Activated CD4-positive, alpha-beta T cell treated with anti-CD3 and anti-CD28 coated beads, Interleukin-2, amount 10 ng/mL, durations not matched to agents 24 days and 14 days (primary cell): ENCODE data around the gene NFKBIL1. TPM values are rescaled to one million over a fixed set of nuclear protein-coding genes. Genes with fewer than 3 reads are reported as not detected.
A peak's percentile ranks its signal among the peaks of the same experiment; 100 is the strongest.
"Not testable (repeated sequence)": the region's sequence is repeated elsewhere in the genome, so short reads cannot be mapped to it uniquely, and the experiment has no call there.

ENCODE experiments used
- DNase-seq: peaks from one replicate; pipeline ENCODE4 v3.0.0; 2022
- H3K27ac Mint-ChIP-seq: one replicate; pipeline ENCODE4 v1.8.0; 2022; ENCODE audit warnings: mild to moderate bottlenecking, mixed read lengths
- H3K27me3 Mint-ChIP-seq: one replicate; pipeline ENCODE4 v1.8.0; 2022; ENCODE audit warnings: mixed read lengths
- H3K36me3 Mint-ChIP-seq: one replicate; pipeline ENCODE4 v1.8.0; 2022; ENCODE audit warnings: low read depth, mild to moderate bottlenecking, mixed read lengths
- H3K4me1 Mint-ChIP-seq: one replicate; pipeline ENCODE4 v1.8.0; 2021; ENCODE audit warnings: mixed read lengths
- H3K4me3 Mint-ChIP-seq: one replicate; pipeline ENCODE4 v1.8.0; 2022; ENCODE audit warnings: mild to moderate bottlenecking, moderate library complexity, mixed read lengths
- H3K9me3 Mint-ChIP-seq: one replicate; pipeline ENCODE4 v1.8.0; 2021; ENCODE audit warnings: mixed read lengths
- intact Hi-C: fragments of 100-400 bp; cut with micrococcal nuclease; formaldehyde crosslinking; loops from one replicate; pipeline ENCODE4 v1.15.1; 2023
- total RNA-seq: library from RNA; stranded (reverse); gene quantifications from 2 replicates; pipeline ENCODE4 v1.2.3, GENCODE V29; 2022

Gene NFKBIL1
- total RNA-seq, 1 donor from 2014 or later: 14.8 TPM

GRCh38 chr6:31585491-31585890 lies 38.1 kb downstream of the NFKBIL1 start:
- Mint-ChIP-seq H3K36me3 (peaks cover 29% of the 10 kb centered on the region), H3K9me3 (no peaks in the 10 kb centered on the region), H3K4me1 (peaks cover 59% of the 10 kb centered on the region), H3K27me3 (no peaks in the 10 kb centered on the region), H3K27ac (peak overlapping the region; percentile 96), H3K4me3 (peak overlapping the region; percentile 89)
- intact Hi-C loops: loop anchor here (1.0 kb wide), 1 partner anchor 13 kb away; no protein-coding TSS in a partner anchor
- peak; percentile 86 for DNase-seq

- DNase-seq: no peak
- Mint-ChIP-seq H3K4me1 (peaks cover 58% of the 10 kb centered on the region), H3K27ac (peak within 1 kb of the TSS; percentile 96), H3K4me3 (peak within 1 kb of the TSS; percentile 89), H3K9me3 (no peaks in the 10 kb centered on the region), H3K27me3 (no peaks in the 10 kb centered on the region), H3K36me3 (peaks cover 26% of the 10 kb centered on the region)
- intact Hi-C loops: no loop called here
Observed at GRCh38 chr6:31586008-31586407, 38.6 kb downstream of the NFKBIL1 start, which contains the start of gene LST1. Gene LST1 (plus strand): TSS chr6:31586277. CDS start chr6:31587300, 1,023 bp downstream.

DNA sequence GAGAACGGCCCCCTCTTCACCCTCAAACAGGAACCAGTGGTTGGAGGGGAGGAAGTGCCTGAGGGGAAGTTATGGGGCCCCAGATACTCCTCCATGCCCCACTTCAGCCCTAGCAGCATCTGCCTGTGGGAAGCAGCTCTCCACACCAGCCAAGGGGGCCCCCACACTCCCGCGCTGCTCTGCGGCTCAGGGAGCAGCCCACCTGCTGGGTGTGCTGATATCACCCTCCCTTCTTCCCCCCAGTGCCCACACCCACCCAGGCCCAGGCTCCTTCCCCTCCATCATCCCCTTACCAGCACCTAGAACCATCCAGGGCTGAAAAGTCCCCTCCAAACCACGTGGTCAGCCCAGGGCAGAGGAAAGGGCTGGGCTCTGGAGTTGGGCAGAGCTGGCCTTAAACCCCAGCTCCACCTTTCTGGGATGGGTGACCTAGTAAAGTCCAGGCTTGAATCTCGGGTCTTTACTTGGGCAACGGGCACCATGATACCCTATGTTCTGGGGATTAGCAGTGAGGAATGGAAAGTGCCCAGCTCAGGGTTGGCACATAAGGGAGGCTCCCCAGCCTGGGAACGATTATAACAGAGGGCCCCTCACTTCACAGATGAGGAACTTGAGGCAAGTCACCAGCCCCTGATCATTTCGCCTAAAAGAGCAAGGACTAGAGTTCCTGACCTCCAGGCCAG lies 39.3 kb downstream of the NFKBIL1 start:
- peak overlapping the region; percentile 96 for H3K27ac Mint-ChIP-seq
- intact Hi-C loops: no loop called here

DNA sequence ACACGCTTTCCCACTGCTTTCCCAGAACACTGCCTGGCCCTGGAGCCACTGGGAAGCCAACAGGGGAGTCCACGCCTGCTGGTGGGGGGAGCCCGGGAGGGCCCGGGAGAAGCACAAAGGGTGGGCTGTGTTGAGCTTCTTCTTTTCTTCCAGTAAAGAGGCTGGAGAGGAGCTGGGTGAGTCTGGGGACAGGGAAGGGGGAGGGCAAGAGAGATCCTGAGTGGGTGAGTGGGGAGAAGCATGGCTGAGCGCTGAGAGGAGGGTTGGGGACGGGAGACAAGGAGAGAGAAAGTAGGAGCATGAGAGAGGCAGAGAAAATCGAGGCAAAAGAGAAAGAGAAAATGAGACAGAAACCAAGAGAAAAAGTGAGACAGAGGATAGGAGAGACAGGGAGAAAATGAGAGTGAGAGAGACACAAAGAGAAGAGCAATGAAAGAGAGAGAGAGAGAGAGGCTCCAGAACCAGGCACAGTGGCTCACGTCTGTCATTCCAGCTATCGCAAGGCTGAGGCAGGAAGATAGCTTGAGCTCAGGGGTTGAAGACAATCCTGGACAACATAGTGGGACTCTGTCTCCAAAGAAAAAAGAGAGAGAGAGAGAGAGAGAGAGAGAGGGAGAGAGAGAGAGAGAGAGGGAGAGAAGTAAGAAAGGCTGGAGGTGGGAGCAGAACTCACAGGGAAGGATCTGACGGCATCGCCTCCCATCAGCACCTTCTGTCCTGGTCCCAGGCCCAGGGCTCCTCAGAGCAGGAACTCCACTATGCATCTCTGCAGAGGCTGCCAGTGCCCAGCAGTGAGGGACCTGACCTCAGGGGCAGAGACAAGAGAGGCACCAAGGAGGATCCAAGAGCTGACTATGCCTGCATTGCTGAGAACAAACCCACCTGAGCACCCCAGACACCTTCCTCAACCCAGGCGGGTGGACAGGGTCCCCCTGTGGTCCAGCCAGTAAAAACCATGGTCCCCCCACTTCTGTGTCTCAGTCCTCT lies 40.7 kb downstream of the NFKBIL1 start:
- peak overlapping the region; percentile 94 for H3K27ac Mint-ChIP-seq
- no peaks in the 10 kb centered on the region for H3K27me3 Mint-ChIP-seq
- peaks cover 15% of the 10 kb centered on the region for H3K36me3 Mint-ChIP-seq
- intact Hi-C loops: no loop called here
- no peaks in the 10 kb centered on the region for H3K9me3 Mint-ChIP-seq
- peak overlapping the region; percentile 89 for H3K4me3 Mint-ChIP-seq
- peak; percentile 69 for DNase-seq
- H3K4me1 Mint-ChIP-seq: peaks cover 60% of the 10 kb centered on the region

More for the DNA sequence above, 39.3 kb downstream of the NFKBIL1 start:
- H3K36me3 Mint-ChIP-seq: peaks cover 22% of the 10 kb centered on the region
- H3K9me3 Mint-ChIP-seq: no peaks in the 10 kb centered on the region
- H3K27me3 Mint-ChIP-seq: no peaks in the 10 kb centered on the region
- peak overlapping the region; percentile 89 for H3K4me3 Mint-ChIP-seq
- H3K4me1 Mint-ChIP-seq: peaks cover 60% of the 10 kb centered on the region
- DNase-seq: peak; percentile 78

- Mint-ChIP-seq H3K27me3 (no peaks in the 10 kb centered on the region), H3K27ac (peak overlapping the region; percentile 34), H3K4me3 (peak overlapping the region; percentile 66), H3K9me3 (no peaks in the 10 kb centered on the region), H3K36me3 (peaks cover 15% of the 10 kb centered on the region), H3K4me1 (peaks cover 58% of the 10 kb centered on the region)
- intact Hi-C loops: no loop called here
- DNase-seq: no peak
Observed at GRCh38 chr6:31588871-31589650, 41.7 kb downstream of the NFKBIL1 start.

GRCh38 chr6:31590691-31591090 lies 43.3 kb downstream of the NFKBIL1 start:
- DNase-seq, H3K27ac Mint-ChIP-seq, H3K27me3 Mint-ChIP-seq, intact Hi-C loops, H3K4me3 Mint-ChIP-seq, H3K9me3 Mint-ChIP-seq: not testable (repeated sequence)
- Mint-ChIP-seq H3K36me3 (peaks cover 13% of the 10 kb centered on the region), H3K4me1 (peaks cover 53% of the 10 kb centered on the region)

GRCh38 chr6:31592396-31592771 lies 45.0 kb downstream of the NFKBIL1 start:
- DNase-seq: peak; percentile 66
- Mint-ChIP-seq H3K27ac (peak overlapping the region; percentile 71), H3K4me1 (peaks cover 49% of the 10 kb centered on the region), H3K36me3 (peaks cover 12% of the 10 kb centered on the region), H3K27me3 (no peaks in the 10 kb centered on the region), H3K4me3 (peak overlapping the region; percentile 76), H3K9me3 (no peaks in the 10 kb centered on the region)
- intact Hi-C loops: no loop called here

DNA sequence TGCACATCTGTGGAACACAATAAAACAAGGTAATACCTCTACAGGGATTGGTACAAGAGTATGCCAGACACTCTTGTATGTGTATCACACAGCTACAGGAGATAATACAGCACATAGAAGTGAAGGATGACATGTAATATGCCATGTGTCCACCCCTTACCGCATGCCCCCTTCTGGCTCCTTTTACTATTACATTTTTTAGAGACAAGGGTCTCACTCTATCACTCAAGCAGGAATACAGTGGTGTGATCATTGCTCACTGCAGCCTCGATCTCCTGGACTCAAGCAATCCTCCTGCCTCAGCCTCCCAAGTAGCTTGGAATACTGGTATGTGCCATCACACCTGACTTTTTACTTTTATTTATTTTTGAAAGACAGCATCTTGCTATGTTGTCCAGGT lies 49.6 kb downstream of the NFKBIL1 start:
- Mint-ChIP-seq H3K4me1 (peaks cover 41% of the 10 kb centered on the region), H3K4me3 (no peak overlapping the region), H3K27me3 (no peaks in the 10 kb centered on the region), H3K36me3 (no peaks in the 10 kb centered on the region), H3K27ac (no peak overlapping the region), H3K9me3 (no peaks in the 10 kb centered on the region)
- peak; percentile 84 for DNase-seq
- intact Hi-C loops: no loop called here

GRCh38 chr6:31607317-31607716 lies 59.9 kb downstream of the NFKBIL1 start:
- H3K4me3 Mint-ChIP-seq: no peak overlapping the region
- H3K27me3 Mint-ChIP-seq: peaks cover 2% of the 10 kb centered on the region
- no peaks in the 10 kb centered on the region for H3K36me3 Mint-ChIP-seq
- intact Hi-C loops: no loop called here
- no peak for DNase-seq
- no peak overlapping the region for H3K27ac Mint-ChIP-seq
- peaks cover 6% of the 10 kb centered on the region for H3K4me1 Mint-ChIP-seq
- H3K9me3 Mint-ChIP-seq: no peaks in the 10 kb centered on the region

Other genes with a start within 250 kb of the NFKBIL1 start
- 3,406 and 3,483 TPM in 2 replicates for gene HLA-B, start 190.4 kb upstream of the NFKBIL1 start, total RNA-seq
- gene MICA, start 144.0 kb upstream of the NFKBIL1 start, total RNA-seq: 6.5 and 7.3 TPM in 2 replicates
- 32.8 and 35.5 TPM in 2 replicates for gene MICB, start 49.5 kb upstream of the NFKBIL1 start, total RNA-seq
- gene MCCD1, start 18.6 kb upstream of the NFKBIL1 start, total RNA-seq: not detected in 2 replicates
- 696 and 720 TPM in 2 replicates for gene DDX39B, start 5.6 kb upstream of the NFKBIL1 start, total RNA-seq
- gene ATP6V1G2, start 1.0 kb upstream of the NFKBIL1 start, total RNA-seq: 0.89 and 0.92 TPM in 2 replicates
- 622 and 631 TPM in 2 replicates for gene LTA, start 24.7 kb downstream of the NFKBIL1 start, total RNA-seq
- gene TNF, start 28.0 kb downstream of the NFKBIL1 start, total RNA-seq: 294 and 303 TPM in 2 replicates
- 134 and 136 TPM in 2 replicates for gene LTB, start 34.8 kb downstream of the NFKBIL1 start, total RNA-seq
- gene LST1, start 38.7 kb downstream of the NFKBIL1 start, total RNA-seq: 42.6 and 46.4 TPM in 2 replicates
- gene NCR3, start 45.4 kb downstream of the NFKBIL1 start, total RNA-seq: 12.2 and 14.5 TPM in 2 replicates
- gene AIF1, start 67.6 kb downstream of the NFKBIL1 start, total RNA-seq: 68.2 and 69.6 TPM in 2 replicates
- gene PRRC2A, start 73.1 kb downstream of the NFKBIL1 start, total RNA-seq: 290 and 303 TPM in 2 replicates
- 324 and 342 TPM in 2 replicates for gene BAG6, start 105.1 kb downstream of the NFKBIL1 start, total RNA-seq
- gene APOM, start 108.3 kb downstream of the NFKBIL1 start, total RNA-seq: 2.5 and 3.4 TPM in 2 replicates
- 16.8 and 17.9 TPM in 2 replicates for gene C6orf47, start 113.2 kb downstream of the NFKBIL1 start, total RNA-seq
- 32.9 and 33.6 TPM in 2 replicates for gene GPANK1, start 117.4 kb downstream of the NFKBIL1 start, total RNA-seq
- gene CSNK2B, start 118.5 kb downstream of the NFKBIL1 start, total RNA-seq: 288 and 302 TPM in 2 replicates
- 32.8 and 33.5 TPM in 2 replicates for gene LY6G5B, start 122.4 kb downstream of the NFKBIL1 start, total RNA-seq
- gene LY6G5C, start 133.5 kb downstream of the NFKBIL1 start, total RNA-seq: 4.1 and 4.9 TPM in 2 replicates
- gene ABHD16A, start 155.7 kb downstream of the NFKBIL1 start, total RNA-seq: 43.1 and 44.7 TPM in 2 replicates
- gene LY6G6F, start 159.3 kb downstream of the NFKBIL1 start, total RNA-seq: not detected in 2 replicates
- gene LY6G6D, start 167.7 kb downstream of the NFKBIL1 start, total RNA-seq: not detected in 2 replicates
- not detected in 2 replicates for gene LY6G6C, start 174.1 kb downstream of the NFKBIL1 start, total RNA-seq
- gene MPIG6B, start 175.8 kb downstream of the NFKBIL1 start, total RNA-seq: not detected in 2 replicates
- 4.8 and 5.6 TPM in 2 replicates for gene DDAH2, start 181.7 kb downstream of the NFKBIL1 start, total RNA-seq
- 385 TPM in 2 replicates for gene CLIC1, start 188.9 kb downstream of the NFKBIL1 start, total RNA-seq
- gene MSH5, start 192.4 kb downstream of the NFKBIL1 start, total RNA-seq: 87.8 and 99.6 TPM in 2 replicates
- gene SAPCD1, start 215.0 kb downstream of the NFKBIL1 start, total RNA-seq: 15.0 and 17.7 TPM in 2 replicates
- 3.0 and 3.2 TPM in 2 replicates for gene VWA7, start 229.7 kb downstream of the NFKBIL1 start, total RNA-seq
- 173 and 181 TPM in 2 replicates for gene VARS1, start 248.1 kb downstream of the NFKBIL1 start, total RNA-seq